Large intestine (tissue), 3 donors: ENCODE data around the gene RFK. TPM values are rescaled to one million over a fixed set of nuclear protein-coding genes. Genes with fewer than 3 reads are reported as not detected.

ENCODE experiments used
- DNase-seq, 2 donors: peaks; one replicate each; pipeline versions ENCODE4 v3.0.0 to v3.0.0-alpha.2; 2013
- H3K27ac ChIP-seq: one replicate; pipeline ENCODE4 v1.5.1; 2013; ENCODE audit warnings: low read length
- H3K27me3 ChIP-seq: 2 replicates; pipeline ENCODE4 v1.6.1; 2013; ENCODE audit warnings: low read length; ENCODE audit not compliant: control insufficient read depth, insufficient read depth
- H3K36me3 ChIP-seq: 2 replicates; pipeline ENCODE4 v1.6.1; 2013; ENCODE audit warnings: low read length; ENCODE audit not compliant: control insufficient read depth, insufficient read depth
- H3K4me1 ChIP-seq: one replicate; pipeline ENCODE4 v1.6.1; 2013; ENCODE audit warnings: low read length; ENCODE audit not compliant: control insufficient read depth, insufficient read depth
- H3K4me3 ChIP-seq: one replicate; pipeline ENCODE4 v1.5.1; 2013; ENCODE audit warnings: low read length
- H3K9me3 ChIP-seq: one replicate; pipeline ENCODE4 v1.6.1; 2013; ENCODE audit warnings: mild to moderate bottlenecking, low read depth, low read length, moderate library complexity; ENCODE audit not compliant: control insufficient read depth
- WGBS: methylation state at CpG from one replicate; pipeline ENCODE4 v1.1.5; 2013; ENCODE audit warnings: low lambda C conversion rate; ENCODE audit not compliant: insufficient coverage; 5-methylcytosine and 5-hydroxymethylcytosine counted together
- polyA plus RNA-seq: library from polyadenylated mRNA; unstranded; fragments of 120-200 nt; gene quantifications from one replicate; pipeline ENCODE4 v1.2.1, GENCODE V29; 2013

RFK gene
- polyA plus RNA-seq, 1 donor = 58.8 TPM

DNA sequence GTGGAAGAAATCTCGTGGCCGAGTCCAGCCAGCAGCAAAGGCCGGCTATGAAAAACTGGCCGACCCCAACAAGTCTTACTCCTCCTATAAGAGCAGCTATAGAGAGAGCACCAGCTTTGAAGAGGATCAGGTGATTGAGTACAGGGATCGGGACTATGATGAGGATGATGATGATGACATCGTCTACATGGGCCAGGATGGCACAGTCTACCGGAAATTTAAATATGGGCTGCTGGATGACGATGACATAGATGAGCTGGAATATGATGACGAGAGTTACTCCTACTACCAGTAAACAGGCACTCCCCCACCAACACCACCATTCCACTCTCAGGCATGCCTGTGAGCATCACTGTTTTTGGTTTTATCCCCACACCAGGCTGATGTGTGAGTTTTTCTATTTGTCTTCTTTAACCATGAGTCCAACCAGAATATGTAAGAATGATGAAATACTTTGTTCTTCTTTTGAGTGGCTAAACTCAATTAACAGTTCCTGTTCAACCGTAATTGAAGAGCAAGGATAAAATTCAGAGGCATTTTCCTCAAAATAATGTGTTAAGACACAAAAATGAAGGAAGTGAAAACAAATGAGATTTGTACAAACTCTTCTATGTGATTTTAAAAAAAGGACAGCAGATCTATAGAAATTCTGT, 35.5 kb downstream of the RFK start:
- peaks cover 40% of the 10 kb centered on the region for H3K36me3 ChIP-seq
- DNase-seq = no peak
- H3K27me3 ChIP-seq = no peaks in the 10 kb centered on the region
- peaks cover 15% of the 10 kb centered on the region for H3K4me1 ChIP-seq
- whole genome bisulfite sequencing = 100% methylated on average over 1 of the region's 10 CpGs
- no peak overlapping the region for H3K27ac ChIP-seq
- no peak overlapping the region for H3K4me3 ChIP-seq
- no peaks in the 10 kb centered on the region for H3K9me3 ChIP-seq

GRCh38 chr9:76357555-76357954, 36.7 kb downstream of the RFK start:
- no CpG with 5 or more reads among the region's 1 CpG for WGBS
- Histone ChIP-seq H3K4me1 (peaks cover 5% of the 10 kb centered on the region), H3K4me3 (no peak overlapping the region), H3K36me3 (peaks cover 51% of the 10 kb centered on the region), H3K27ac (no peak overlapping the region), H3K27me3 (no peaks in the 10 kb centered on the region), H3K9me3 (no peaks in the 10 kb centered on the region)
- no peak for DNase-seq

DNA sequence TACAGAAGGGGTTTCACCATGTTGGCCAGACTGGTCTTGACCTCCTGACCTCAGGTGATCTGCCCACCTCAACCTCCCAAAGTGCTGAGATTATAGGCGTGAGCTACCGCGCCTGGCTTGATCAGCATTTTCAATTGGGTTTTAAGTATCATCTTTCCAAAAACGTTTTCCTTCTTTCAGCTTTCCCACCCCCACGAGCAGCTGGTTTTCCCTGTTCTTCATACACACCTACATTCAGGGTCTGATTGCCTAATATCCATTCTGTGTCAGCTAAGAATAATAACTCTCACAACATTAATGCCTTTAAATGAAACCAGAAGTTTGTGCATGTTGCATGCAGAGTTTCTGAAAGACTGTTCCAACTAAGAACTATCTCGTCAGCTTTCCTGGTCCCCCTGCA, 38.3 kb downstream of the RFK start:
- H3K36me3 ChIP-seq = peaks cover 58% of the 10 kb centered on the region
- no peaks in the 10 kb centered on the region for H3K4me1 ChIP-seq
- no peaks in the 10 kb centered on the region for H3K9me3 ChIP-seq
- no peak overlapping the region for H3K4me3 ChIP-seq
- no peaks in the 10 kb centered on the region for H3K27me3 ChIP-seq
- WGBS = 88% methylated on average over 4 of the region's 6 CpGs
- no peak for DNase-seq
- no peak overlapping the region for H3K27ac ChIP-seq

DNA sequence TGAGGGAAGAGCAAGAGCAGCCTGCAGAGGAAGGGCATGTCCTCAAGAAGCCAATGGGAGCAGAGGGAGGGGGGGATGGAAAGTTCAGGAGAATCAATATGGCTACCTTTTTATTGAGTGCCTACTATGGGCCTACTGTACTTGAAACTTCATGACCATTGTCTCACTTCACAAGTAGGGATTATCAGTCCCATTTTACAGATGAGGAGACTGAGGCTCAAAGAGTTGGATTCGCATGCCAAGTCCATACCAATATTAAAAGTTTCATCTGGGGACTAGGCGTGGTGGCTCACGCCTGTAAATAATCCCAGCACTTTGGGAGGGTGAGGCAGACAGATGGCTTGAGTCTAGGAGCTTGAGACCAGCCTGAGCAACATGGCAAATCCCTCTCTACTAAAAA, 40.0 kb downstream of the RFK start:
- no CpG with 5 or more reads among the region's 3 CpGs for WGBS

GRCh38 chr9:76353280-76353679, 40.9 kb downstream of the RFK start:
- H3K9me3 ChIP-seq = no peaks in the 10 kb centered on the region
- 71% methylated on average over 1 of the region's 5 CpGs for WGBS
- no peaks in the 10 kb centered on the region for H3K4me1 ChIP-seq
- H3K4me3 ChIP-seq = no peak overlapping the region
- H3K27me3 ChIP-seq = no peaks in the 10 kb centered on the region
- peaks cover 51% of the 10 kb centered on the region for H3K36me3 ChIP-seq
- H3K27ac ChIP-seq = no peak overlapping the region
- no peak for DNase-seq

More for the DNA sequence above, 40.0 kb downstream of the RFK start:
- H3K36me3 ChIP-seq = peaks cover 53% of the 10 kb centered on the region
- H3K27me3 ChIP-seq = no peaks in the 10 kb centered on the region
- H3K4me3 ChIP-seq = no peak overlapping the region
- no peak for DNase-seq
- H3K27ac ChIP-seq = no peak overlapping the region
- no peaks in the 10 kb centered on the region for H3K9me3 ChIP-seq
- no peaks in the 10 kb centered on the region for H3K4me1 ChIP-seq

- Histone ChIP-seq H3K4me3 (no peak overlapping the region), H3K9me3 (no peaks in the 10 kb centered on the region), H3K27me3 (no peaks in the 10 kb centered on the region), H3K4me1 (no peaks in the 10 kb centered on the region), H3K27ac (no peak overlapping the region), H3K36me3 (peaks cover 47% of the 10 kb centered on the region)
- no peak for DNase-seq
- no CpG with 5 or more reads among the region's 4 CpGs for WGBS
Observed at GRCh38 chr9:76352026-76352620, 42.1 kb downstream of the RFK start.

- Histone ChIP-seq H3K36me3 (peaks cover 43% of the 10 kb centered on the region), H3K27ac (no peak overlapping the region), H3K4me3 (no peak overlapping the region), H3K4me1 (no peaks in the 10 kb centered on the region), H3K9me3 (no peaks in the 10 kb centered on the region), H3K27me3 (no peaks in the 10 kb centered on the region)
- DNase-seq = no peak
- 71% methylated on average over 3 of the region's 3 CpGs for WGBS
Observed at GRCh38 chr9:76351006-76351405, 43.2 kb downstream of the RFK start.

- peaks cover 41% of the 10 kb centered on the region for H3K36me3 ChIP-seq
- H3K9me3 ChIP-seq = no peaks in the 10 kb centered on the region
- H3K27ac ChIP-seq = no peak overlapping the region
- no peak overlapping the region for H3K4me3 ChIP-seq
- no peak for DNase-seq
- H3K27me3 ChIP-seq = no peaks in the 10 kb centered on the region
- H3K4me1 ChIP-seq = no peaks in the 10 kb centered on the region
- 80% methylated on average over 1 of the region's 1 CpG for WGBS
Observed at GRCh38 chr9:76349865-76350264, 44.4 kb downstream of the RFK start.

GRCh38 chr9:76342858-76343257, 51.4 kb downstream of the RFK start:
- Histone ChIP-seq H3K27me3 (no peaks in the 10 kb centered on the region), H3K4me3 (no peak overlapping the region), H3K27ac (no peak overlapping the region), H3K9me3 (no peaks in the 10 kb centered on the region), H3K4me1 (no peaks in the 10 kb centered on the region), H3K36me3 (peaks cover 42% of the 10 kb centered on the region)
- DNase-seq = no peak
- no CpG with 5 or more reads among the region's 2 CpGs for WGBS

DNA sequence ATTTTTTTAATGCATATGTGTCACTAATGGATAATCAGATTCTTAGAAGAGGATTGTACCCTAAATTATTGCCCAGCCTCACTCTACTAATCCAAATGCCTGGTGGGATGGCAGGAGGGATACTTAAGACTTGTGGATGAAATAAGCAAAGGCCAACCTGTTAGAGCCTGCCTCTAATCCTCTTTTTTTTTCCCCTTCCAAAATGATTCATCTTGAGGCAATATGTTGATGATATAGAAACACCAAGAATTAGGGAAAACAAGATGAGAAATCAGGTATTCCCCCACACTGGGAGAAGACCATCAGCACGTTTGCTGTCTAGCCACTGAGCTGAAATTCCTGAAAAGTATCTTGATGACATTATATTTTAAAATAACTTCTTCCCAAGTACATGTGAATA, 52.0 kb downstream of the RFK start:
- DNase-seq = no peak
- no CpG with 5 or more reads among the region's 1 CpG for WGBS
- no peak overlapping the region for H3K4me3 ChIP-seq
- peaks cover 44% of the 10 kb centered on the region for H3K36me3 ChIP-seq
- no peak overlapping the region for H3K27ac ChIP-seq
- no peaks in the 10 kb centered on the region for H3K27me3 ChIP-seq
- H3K9me3 ChIP-seq = no peaks in the 10 kb centered on the region
- H3K4me1 ChIP-seq = no peaks in the 10 kb centered on the region

GRCh38 chr9:76341616-76342015, 52.6 kb downstream of the RFK start:
- DNase-seq = no peak
- Histone ChIP-seq H3K9me3 (no peaks in the 10 kb centered on the region), H3K27me3 (no peaks in the 10 kb centered on the region), H3K36me3 (peaks cover 41% of the 10 kb centered on the region), H3K27ac (no peak overlapping the region), H3K4me3 (no peak overlapping the region), H3K4me1 (no peaks in the 10 kb centered on the region)
- WGBS = 100% methylated on average over 1 of the region's 1 CpG
